OCI-LY3 (cell line): ENCODE results near the gene CCDC191.

ENCODE experiments used
- EZH2phosphoT487 ChIP-seq: fragments of 200-600 bp; shearing (Covaris generic); IDR thresholded peaks from 2 replicates; pipeline ENCODE4 v1.6.1; 2018; ENCODE audit warnings: antibody characterized with exemption, mixed run types, low read depth
- TF ChIP-seq, protein P1 (sequence below): fragments of 200-600, 300-600 bp; sonication (generic); IDR thresholded peaks from 2 replicates; pipeline ENCODE4 v1.5.1; 2014; ENCODE audit warnings: antibody characterized with exemption, low read length, low read depth

DNA sequence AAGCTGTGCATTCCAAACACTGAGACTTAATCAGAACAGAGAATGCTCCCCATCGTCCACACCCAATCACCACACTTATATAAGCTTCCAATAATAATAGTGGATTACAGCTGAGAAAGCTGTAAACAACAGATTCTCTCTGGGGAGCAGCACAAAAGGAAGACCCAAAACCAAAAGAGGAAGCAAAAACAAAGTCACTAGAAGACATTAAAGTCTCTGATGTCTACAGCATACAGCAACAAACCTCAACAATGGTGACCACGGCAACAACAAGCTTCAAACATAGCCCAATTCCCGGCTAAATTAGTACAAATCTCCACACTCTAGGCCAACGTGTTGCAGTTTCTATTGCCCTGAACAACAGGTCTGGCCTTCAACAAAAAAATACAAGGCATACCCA, 70.8 kb downstream of the CCDC191 start:
- TF ChIP-seq, protein P1, sequence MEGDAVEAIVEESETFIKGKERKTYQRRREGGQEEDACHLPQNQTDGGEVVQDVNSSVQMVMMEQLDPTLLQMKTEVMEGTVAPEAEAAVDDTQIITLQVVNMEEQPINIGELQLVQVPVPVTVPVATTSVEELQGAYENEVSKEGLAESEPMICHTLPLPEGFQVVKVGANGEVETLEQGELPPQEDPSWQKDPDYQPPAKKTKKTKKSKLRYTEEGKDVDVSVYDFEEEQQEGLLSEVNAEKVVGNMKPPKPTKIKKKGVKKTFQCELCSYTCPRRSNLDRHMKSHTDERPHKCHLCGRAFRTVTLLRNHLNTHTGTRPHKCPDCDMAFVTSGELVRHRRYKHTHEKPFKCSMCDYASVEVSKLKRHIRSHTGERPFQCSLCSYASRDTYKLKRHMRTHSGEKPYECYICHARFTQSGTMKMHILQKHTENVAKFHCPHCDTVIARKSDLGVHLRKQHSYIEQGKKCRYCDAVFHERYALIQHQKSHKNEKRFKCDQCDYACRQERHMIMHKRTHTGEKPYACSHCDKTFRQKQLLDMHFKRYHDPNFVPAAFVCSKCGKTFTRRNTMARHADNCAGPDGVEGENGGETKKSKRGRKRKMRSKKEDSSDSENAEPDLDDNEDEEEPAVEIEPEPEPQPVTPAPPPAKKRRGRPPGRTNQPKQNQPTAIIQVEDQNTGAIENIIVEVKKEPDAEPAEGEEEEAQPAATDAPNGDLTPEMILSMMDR, result no peak
- no peak for TF ChIP-seq EZH2phosphoT487
